Suprapubic skin (tissue), 4 donors: ENCODE measurements around the gene NTMT2.

Source experiments
- CTCF ChIP-seq, 2 donors: fragments of 200-600 bp in 1 of 2; fragments of 450-650 bp in 1 of 2; sonication (generic) in 1 of 2; IDR thresholded peaks; one replicate each; pipeline ENCODE4 v1.5.1; 2016 to 2019; ENCODE audit warnings: antibody characterized with exemption in 2 of 2, mild to moderate bottlenecking in 1 of 2, moderate library complexity in 1 of 2
- EP300 ChIP-seq: sonication (generic); formaldehyde crosslinking; IDR thresholded peaks from one replicate; pipeline ENCODE4 v1.6.1; 2017; ENCODE audit warnings: antibody characterized with exemption
- POLR2A ChIP-seq, 2 donors: fragments of 450-650 bp; IDR thresholded peaks; one replicate each; pipeline ENCODE4 v1.6.1; 2017; ENCODE audit warnings: antibody characterized with exemption in 2 of 2, mild to moderate bottlenecking in 2 of 2, moderate library complexity in 2 of 2
- POLR2AphosphoS5 ChIP-seq, 3 donors: sonication (generic); formaldehyde crosslinking; IDR thresholded peaks; one replicate each; pipeline ENCODE4 v1.6.1; 2017; ENCODE audit warnings: antibody characterized with exemption in 3 of 3

GRCh38 chr1:170095976-170096748 is 49.6 kb upstream of the NTMT2 start:
- TF ChIP-seq EP300: no peak
- no peak for TF ChIP-seq CTCF (IDR thresholded peaks at IDR 0.05)
- TF ChIP-seq POLR2AphosphoS5 (IDR thresholded peaks at IDR 0.05): no peak
- no peak for TF ChIP-seq POLR2A (IDR thresholded peaks at IDR 0.05)
